ENCODE data around the gene SH2D1A. TPM values are rescaled to one million over a fixed set of nuclear protein-coding genes. Genes with fewer than 3 reads are reported as not detected.
"Not testable (repeated sequence)": the region's sequence is repeated elsewhere in the genome, so short reads cannot be mapped to it uniquely, and the experiment has no call there.

The SH2D1A gene
- total RNA-seq, 1 donor from 2014 or later: not detected

- Mint-ChIP-seq H3K36me3 (ENCODE audit: unreplicated experiment) (no peaks in the 10 kb centered on the region), H3K27ac (ENCODE audit: unreplicated experiment) (no peak overlapping the region)
Measured at GRCh38 chrX:124401696-124402095, 55.3 kb downstream of the SH2D1A start.

DNA sequence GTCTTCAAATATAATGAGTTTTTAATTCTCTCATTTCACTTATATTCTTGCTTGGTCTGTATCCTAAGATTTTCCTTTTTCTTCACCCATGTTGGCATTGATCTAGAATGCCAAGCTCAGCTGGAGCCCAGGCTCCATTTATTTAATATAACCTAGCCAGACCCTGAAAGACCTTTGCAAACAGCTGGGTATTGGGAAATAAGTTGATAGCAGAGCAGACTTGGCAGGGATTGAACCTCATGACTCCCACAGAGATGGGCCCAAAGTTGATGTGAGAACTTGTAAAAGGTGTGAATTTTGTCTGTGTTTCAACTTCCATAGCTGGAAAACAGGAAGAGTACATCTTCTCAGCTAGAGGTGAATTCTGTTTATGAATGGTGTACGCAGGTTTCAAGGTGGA, 59.5 kb downstream of the SH2D1A start:
- no peak for DNase-seq
- no peak for TF ChIP-seq CTCF (IDR thresholded peaks at IDR 0.05; ENCODE audit: partially characterized antibody, unreplicated experiment)
- peaks cover 3% of the 10 kb centered on the region for H3K9me3 Mint-ChIP-seq (ENCODE audit: unreplicated experiment)
- peaks cover 2% of the 10 kb centered on the region for H3K27me3 Mint-ChIP-seq (ENCODE audit: unreplicated experiment)
- no peak overlapping the region for H3K4me3 Mint-ChIP-seq (ENCODE audit: unreplicated experiment)
- H3K27ac Mint-ChIP-seq (ENCODE audit: unreplicated experiment): no peak overlapping the region
- H3K4me1 Mint-ChIP-seq (ENCODE audit: low read depth, unreplicated experiment): no peaks in the 10 kb centered on the region
- no peaks in the 10 kb centered on the region for H3K36me3 Mint-ChIP-seq (ENCODE audit: unreplicated experiment)

More at GRCh38 chrX:124401696-124402095, 55.3 kb downstream of the SH2D1A start:
- no peak for TF ChIP-seq CTCF (IDR thresholded peaks at IDR 0.05; ENCODE audit: partially characterized antibody, unreplicated experiment)
- H3K27me3 Mint-ChIP-seq (ENCODE audit: unreplicated experiment): peaks cover 2% of the 10 kb centered on the region
- H3K9me3 Mint-ChIP-seq (ENCODE audit: unreplicated experiment): peaks cover 1% of the 10 kb centered on the region
- H3K4me3 Mint-ChIP-seq (ENCODE audit: unreplicated experiment): no peak overlapping the region
- no peaks in the 10 kb centered on the region for H3K4me1 Mint-ChIP-seq (ENCODE audit: low read depth, unreplicated experiment)
- DNase-seq: no peak

- no peak overlapping the region for H3K27ac Mint-ChIP-seq (ENCODE audit: unreplicated experiment)
- peak; percentile 31 for DNase-seq
- no peaks in the 10 kb centered on the region for H3K4me1 Mint-ChIP-seq (ENCODE audit: low read depth, unreplicated experiment)
- peaks cover 3% of the 10 kb centered on the region for H3K9me3 Mint-ChIP-seq (ENCODE audit: unreplicated experiment)
- TF ChIP-seq CTCF (IDR thresholded peaks at IDR 0.05; ENCODE audit: partially characterized antibody, unreplicated experiment): peak; percentile 55
- peaks cover 2% of the 10 kb centered on the region for H3K27me3 Mint-ChIP-seq (ENCODE audit: unreplicated experiment)
- H3K36me3 Mint-ChIP-seq (ENCODE audit: unreplicated experiment): no peaks in the 10 kb centered on the region
- no peak overlapping the region for H3K4me3 Mint-ChIP-seq (ENCODE audit: unreplicated experiment)
Measured at GRCh38 chrX:124406294-124407014, 60.1 kb downstream of the SH2D1A start.

DNA sequence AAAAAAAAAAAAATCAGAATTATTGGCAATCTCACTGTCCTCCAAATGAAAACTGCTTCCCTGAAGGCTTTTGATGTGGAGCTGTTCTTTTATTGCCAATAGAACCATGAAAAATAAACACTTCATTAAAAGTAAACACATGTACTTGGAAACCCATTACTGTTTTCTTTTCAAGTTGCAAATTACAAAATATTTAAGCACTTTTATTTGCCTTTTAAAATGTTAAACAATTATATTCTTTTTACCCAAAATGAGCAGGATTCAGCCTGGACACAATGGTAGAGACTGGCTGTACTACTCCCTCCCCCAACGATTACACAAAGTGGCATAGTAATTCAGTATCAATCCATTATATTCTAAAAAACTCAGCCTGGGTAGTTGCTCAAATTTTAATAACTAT, 60.9 kb downstream of the SH2D1A start:
- no peak for DNase-seq
- no peak overlapping the region for H3K27ac Mint-ChIP-seq (ENCODE audit: unreplicated experiment)
- peaks cover 2% of the 10 kb centered on the region for H3K27me3 Mint-ChIP-seq (ENCODE audit: unreplicated experiment)
- no peak for TF ChIP-seq CTCF (IDR thresholded peaks at IDR 0.05; ENCODE audit: partially characterized antibody, unreplicated experiment)
- H3K4me3 Mint-ChIP-seq (ENCODE audit: unreplicated experiment): no peak overlapping the region
- H3K4me1 Mint-ChIP-seq (ENCODE audit: low read depth, unreplicated experiment): no peaks in the 10 kb centered on the region
- H3K9me3 Mint-ChIP-seq (ENCODE audit: unreplicated experiment): peaks cover 3% of the 10 kb centered on the region
- H3K36me3 Mint-ChIP-seq (ENCODE audit: unreplicated experiment): no peaks in the 10 kb centered on the region

- not testable (repeated sequence) for DNase-seq; H3K4me3 Mint-ChIP-seq (ENCODE audit: unreplicated experiment); H3K4me1 Mint-ChIP-seq (ENCODE audit: low read depth, unreplicated experiment); H3K27ac Mint-ChIP-seq (ENCODE audit: unreplicated experiment); H3K36me3 Mint-ChIP-seq (ENCODE audit: unreplicated experiment); H3K27me3 Mint-ChIP-seq (ENCODE audit: unreplicated experiment); H3K9me3 Mint-ChIP-seq (ENCODE audit: unreplicated experiment)
Measured at GRCh38 chrX:124408380-124408779, 62.0 kb downstream of the SH2D1A start.
